GF-D8 (cell line): ENCODE measurements around the gene USP24.
"Not testable (repeated sequence)": the region's sequence is repeated elsewhere in the genome, so short reads cannot be mapped to it uniquely, and the experiment has no call there.

Experiments used
- DNase-seq: peaks from one replicate; lab custom pipeline; 2025; lab: John Stamatoyannopoulos, UW

The USP24 gene

DNA sequence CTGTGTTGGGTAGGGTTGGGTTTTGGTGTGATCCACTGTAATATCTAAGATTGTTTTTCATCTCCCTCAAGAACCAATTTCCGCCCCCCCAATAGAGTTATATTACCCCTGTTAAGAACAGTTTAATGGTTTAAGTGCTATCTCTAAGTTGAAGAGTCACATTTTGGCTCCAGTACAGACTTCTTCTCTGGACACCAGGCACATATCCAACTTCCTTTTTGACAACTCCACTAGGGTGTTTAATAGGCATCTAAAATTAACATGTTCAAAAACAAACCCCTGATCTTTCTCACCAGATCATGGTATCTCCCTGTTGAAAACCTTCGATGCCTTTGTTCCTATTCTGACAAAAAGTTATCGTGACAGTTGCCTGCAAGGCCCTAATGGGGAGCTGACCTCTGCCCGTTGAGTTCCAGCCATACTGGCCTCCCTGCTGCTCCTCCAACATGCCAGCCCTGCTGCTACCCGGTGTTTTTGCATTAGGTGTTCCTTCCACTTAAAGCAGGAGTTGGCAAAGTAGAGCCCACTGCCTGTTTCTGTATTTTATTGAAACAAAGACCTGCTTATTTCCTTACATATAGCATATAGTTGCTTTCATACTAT is 18.6 kb downstream of the USP24 start:
- no peak for DNase-seq

DNA sequence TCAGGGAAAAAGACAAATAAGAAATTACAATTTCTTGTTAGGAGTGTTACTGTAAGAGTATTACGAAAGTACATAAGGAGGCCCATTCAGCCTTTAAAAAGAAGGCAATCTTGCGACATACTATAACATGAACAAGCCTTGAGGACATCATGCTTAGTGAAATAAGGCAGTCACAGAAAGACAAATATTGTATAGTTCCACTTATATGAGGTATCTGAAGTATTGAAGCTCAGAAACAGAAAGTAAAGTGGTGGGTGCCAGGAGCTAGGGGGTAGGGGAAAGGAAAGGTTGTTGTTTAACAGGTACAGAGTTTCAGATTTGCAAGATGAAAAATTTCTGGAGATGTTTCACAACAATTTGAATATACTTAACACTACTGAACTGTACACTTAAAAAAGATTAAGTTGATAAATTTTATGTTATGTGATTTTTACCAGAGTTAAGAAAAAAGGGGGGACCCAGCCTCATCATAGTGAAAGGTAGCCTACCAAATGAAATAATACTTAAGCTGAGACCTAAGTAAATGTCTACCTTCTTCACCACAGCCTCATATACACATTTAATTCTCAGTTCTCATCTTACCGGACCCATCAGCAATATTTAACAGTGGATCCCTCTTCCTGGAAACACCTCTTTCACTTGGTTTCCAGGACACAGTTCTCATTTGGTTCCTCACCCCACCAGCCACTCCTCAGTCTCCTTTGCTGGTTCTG is 19.5 kb downstream of the USP24 start:
- DNase-seq: peak; percentile 55

DNA sequence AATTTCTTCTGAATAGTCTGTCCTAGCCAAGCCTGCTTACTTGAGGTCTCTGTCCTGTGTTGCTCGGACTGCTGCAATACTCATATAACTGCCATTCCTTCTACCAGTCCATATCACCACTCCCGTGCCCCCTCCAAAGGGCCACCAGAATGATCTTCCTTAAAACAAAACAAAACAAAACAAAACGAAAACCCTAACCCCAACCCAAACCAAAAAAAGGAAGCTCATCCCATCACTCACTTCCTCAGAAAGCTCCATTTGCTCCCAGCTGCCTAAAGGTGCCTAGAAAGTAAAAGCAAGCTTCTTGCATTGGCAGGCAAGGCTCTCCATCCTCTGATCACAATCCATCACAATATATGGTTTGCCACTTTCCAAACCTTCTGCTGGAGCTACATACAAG is 20.3 kb downstream of the USP24 start:
- no peak for DNase-seq

DNA sequence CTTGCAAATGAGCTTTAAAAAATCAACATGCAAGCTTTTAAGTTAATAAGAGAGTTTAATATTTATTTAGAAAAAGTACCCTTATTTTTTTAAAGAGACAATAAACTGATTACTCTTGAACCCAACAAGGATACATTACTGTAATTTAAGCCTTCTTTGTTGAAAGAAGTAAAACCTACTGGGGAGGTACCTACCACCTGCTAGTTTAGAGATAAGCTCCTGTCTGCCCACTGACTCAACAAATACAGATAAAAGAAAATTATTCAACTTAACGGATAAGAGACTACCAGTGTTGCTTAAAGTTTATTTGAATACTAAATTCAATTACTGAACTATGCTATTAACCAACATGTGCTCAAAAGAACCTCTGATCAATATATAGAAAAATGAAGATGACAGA is 23.1 kb downstream of the USP24 start:
- no peak for DNase-seq

DNA sequence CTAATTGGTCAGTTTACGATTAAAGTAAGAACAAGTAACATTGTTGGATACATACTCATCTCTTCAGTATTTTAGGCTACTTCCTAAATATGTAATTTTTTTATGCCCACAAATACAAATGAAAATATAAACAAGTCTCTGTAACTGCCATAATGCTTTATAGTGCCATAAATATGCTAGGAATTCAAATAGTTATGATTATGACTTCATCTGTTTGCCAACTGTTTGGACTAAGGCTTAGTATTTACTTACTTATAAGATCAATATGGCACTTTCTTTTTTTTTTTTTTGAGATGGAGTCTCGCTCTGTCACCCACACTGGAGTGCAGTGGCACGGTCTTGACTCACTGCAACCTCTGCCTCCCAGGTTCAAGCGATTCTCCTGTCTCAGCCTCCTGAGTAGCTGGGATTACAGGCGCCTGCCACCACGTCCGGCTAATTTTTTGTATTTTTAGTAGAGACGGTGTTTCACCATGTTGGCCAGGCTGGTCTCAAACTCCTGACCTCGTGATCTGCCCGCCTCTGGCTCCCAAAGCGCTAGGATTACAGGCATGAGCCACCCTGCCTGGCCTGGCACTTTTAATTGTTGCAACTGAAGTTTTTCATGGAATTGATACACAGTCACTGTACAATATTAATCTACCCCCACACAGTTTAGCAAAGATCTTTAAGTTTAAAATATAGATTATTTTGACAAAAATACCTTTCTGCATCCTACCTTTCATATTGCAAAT is 23.8 kb downstream of the USP24 start:
- not testable (repeated sequence) for DNase-seq

DNA sequence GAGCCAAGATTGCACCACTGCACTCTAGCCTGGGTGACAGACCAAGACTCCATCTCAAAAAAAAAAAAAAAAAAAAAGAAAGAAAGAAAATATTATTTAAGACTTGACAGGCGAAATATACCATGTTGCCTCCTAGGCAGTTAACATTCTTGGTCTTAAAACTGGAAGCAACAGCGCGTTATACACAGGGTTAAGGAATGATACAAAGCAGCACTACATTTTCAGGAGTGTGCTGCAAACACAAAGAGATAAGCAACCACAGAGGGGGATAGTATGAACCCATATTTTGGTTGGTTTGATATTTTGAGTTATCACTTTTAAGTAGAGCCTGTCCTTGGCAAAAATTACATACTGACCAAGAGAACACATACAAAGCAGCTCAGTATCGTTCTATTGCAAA is 25.1 kb downstream of the USP24 start:
- DNase-seq: no peak

DNA sequence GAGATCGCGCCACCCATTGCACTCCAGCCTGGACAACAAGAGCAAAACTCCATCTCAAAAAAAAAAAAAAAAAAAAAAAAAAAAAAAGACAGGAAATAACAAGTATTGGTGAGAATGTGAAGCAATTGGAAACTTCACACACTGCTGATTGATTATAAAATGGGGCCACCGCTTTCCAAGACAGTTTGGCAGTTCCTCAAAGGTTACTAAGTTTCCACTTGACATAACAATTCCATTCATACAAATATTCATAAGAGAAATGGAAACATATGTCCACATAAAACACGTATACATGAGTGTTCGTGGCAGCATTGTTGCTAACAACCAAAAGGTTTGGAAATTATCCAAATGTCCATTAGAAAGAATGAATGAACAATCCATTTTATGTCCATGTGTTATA is 26.3 kb downstream of the USP24 start:
- DNase-seq: no peak

DNA sequence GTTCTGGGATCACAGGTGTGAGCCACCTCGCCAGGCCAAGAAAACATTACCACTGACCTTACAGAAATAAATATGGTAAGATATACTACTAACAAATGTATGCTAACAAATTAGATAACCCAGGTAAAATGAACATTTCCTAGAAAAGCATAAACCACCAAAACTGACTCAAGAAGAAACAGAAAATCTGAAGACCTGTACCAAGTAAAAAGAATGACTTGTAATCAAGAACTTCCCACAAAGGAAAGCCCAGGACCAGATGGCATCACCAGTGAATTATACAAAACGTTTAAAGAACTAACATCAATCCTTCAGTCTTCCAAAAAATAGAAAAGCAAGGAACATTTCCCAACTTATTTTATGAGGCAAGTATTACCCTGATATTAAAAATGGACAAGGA is 29.3 kb downstream of the USP24 start:
- no peak for DNase-seq

DNA sequence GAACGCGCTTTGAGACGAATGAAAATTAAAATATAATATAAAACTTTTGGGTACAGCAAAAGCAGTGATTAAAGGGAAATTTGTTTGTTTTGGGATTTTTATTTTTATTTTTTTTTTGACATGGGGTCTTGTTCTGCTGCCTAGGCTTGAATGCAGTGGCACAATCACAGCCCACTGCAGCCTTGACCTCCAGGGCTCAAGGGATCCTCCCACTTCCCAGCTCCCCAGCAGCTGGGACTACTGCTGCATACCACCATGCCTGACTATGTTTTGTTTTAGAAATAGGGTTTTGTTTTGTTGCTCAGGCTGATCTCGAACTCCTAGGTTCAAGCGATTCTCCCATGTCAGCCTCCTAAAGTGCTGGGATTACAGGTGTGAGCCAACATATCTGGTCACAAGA is 30.3 kb downstream of the USP24 start:
- DNase-seq: no peak

DNA sequence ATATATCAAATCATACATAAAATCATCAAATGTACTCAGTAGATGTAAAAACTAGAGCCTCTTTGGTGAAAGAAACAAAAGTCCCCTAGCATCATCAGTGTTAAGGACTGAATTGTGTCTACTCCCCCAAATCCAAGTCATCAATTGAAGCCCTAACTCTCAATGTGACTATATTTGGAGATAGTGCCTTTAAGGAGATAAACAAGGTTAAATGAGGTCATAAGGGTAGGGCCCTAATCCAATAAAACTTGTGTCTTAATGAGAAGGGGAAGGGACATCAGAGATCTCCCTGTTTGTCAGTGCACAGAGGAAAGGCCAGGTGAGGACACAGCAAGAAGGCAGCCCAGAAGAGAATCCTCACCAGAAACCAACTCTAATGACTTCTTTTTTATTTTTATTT is 33.5 kb downstream of the USP24 start:
- DNase-seq: no peak

DNA sequence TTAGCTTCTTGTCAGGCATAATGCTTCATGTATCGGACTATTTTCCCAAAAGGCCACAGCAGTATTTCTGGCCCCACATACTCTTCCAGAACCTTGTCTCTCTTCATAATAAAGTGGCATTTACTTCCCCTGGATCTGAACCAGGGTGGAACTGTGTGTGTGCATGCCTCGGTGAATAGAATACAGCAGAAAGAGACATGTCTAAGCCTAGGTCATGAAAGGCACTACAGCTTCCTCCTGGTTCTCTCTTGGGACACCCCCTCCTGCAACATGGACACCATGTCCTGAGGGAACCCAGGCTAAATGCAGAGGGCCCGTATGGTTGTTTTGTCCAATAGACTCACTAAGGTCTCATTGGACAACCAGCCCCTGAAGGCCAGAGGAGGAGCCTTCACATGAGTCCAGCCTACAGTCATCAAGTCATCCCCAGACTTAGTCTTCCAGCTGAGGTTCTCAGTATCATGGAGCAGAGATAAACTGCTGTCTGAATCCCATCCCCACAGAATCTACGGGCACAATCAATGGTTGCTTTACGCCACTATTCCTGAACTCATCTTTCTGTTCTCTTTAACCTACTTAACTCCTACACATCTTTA is 35.0 kb downstream of the USP24 start:
- DNase-seq: no peak

DNA sequence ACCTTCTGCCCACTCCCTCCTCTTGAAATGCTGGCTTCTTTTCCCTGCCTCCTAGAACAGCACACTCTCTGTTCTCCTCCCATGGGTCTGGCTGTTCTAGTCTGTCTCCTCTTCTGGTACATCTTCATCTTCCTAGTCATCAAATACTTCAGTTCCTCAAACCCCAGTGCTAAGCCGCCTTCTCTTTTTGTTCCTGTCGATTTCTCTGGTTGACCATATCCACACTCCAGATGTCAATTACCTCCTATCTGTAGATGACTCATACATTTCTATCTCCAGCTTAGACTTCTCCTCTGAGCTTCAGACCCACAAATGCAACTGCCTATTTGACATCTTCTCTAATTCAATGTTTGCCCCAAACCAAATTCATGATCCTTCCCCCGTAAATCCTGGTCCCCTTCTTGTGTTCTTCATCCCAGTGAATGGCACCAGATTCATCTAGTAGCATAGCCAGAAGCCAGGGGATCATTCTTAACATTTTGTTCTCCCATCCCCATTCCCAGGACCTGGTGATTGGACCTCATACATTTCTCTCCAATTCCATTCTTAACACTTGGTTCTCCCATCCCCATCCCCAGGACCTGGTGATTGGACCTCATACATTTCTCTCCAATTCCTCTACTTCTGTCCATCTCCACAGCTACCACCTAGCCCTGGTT is 35.9 kb downstream of the USP24 start:
- no peak for DNase-seq

DNA sequence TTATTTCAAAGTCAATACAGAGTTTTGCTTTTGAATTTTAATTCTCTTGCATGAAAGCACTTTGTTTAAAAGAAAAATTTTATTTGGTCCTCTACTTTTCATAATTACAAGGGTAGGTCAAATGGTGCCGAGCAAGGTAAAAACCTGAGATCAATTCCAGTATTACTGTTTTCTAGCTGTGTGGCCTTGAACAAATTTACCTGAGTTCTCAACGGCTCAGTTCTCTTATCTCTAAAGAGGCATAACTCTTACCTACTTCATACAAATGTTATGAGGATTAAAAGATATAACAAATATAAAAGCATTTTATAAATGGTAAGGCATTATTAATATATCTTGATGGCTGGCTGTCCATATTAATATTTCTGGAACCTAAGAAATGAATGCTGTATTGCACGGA is 42.5 kb downstream of the USP24 start:
- no peak for DNase-seq

DNA sequence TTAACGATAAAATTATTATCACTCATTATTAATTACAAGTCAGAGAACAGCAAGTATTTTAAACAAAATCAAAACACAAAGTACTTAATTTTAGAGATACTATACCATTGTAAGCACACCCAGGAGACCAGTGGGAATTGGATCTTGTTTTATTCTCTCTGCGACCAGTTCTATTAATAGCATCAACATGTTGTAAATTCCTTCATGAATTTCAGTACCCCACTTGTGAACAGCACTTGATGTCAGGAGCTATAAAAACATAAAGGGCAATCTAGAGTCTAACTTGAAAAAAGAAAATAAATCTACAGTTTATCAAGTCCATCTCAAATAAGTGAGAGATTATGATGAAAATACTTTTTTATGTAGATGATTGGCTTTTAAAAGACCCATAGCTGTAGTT is 42.9 kb downstream of the USP24 start:
- no peak for DNase-seq

DNA sequence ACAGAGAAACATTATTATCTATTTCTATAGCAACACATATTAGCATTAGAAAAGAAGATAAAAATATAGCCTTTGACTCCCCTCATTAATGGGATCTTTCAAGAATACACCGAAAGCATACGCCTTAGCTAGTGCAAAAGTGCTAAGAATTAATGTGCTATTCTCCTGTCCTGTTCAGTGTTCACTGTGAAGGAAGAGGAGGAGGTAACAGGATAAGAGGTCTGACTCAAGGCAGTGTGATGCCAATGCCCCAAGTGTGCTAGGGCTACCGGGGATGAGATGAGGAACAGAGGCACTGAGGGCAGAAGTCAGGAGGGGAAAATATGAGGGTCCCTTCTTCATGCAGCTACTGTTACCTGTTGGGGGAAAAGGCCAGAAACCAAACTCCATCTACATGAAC is 43.5 kb downstream of the USP24 start:
- no peak for DNase-seq

DNA sequence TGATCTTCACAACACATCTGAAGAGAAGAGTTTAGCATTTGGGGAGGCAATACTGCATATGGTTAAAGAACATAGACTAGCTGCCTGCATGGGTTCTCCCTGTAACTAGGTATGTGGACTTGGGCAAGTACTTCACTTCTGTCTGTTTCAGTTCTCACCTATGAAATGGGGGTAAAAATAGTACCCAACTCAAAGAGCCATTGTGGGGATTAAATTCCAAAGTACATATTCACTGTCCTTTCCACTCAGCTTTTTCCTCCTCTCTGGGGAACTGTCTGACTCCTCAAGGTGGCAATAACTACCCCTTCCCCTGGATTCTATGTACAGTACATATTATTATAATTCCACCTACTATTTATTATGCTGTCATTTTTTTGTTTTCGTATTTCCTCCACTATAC is 44.7 kb downstream of the USP24 start:
- DNase-seq: no peak

DNA sequence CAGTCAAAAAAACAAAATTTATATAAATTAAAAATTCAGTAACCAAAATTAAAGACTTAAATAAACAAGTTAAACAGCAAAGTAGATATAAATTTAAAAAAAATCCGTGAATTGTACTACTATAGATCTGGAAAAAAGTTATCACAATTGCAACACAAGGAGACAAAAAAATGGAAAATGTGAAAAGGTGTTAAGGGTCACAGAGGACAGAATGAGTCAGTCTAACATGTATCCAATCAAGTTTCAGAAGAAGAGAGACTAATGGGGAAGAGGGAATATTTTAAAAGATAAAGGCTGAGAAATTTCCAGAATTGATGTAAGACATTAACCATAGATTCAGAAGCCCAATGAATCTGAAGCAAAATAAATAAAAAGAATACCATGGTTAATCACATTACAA is 46.0 kb downstream of the USP24 start:
- no peak for DNase-seq

DNA sequence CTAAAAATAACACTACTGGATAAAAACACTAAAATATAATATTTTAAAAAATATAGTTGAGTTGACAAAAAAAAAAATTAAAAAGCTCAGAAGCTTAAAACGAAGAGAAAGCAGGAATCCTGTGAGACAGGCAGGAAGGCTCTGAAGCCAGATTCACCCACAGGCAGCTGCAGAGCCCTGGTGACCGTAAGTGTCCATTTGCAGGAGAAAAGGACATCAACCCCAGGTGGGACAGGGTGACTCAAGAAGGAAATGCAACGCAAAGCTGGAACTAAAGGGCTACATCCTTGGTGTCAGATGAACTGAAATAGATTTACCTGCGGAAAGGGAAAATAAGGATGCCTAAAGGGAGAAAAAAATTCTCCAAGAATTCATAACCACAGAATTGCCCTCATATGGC is 46.8 kb downstream of the USP24 start:
- DNase-seq: no peak

DNA sequence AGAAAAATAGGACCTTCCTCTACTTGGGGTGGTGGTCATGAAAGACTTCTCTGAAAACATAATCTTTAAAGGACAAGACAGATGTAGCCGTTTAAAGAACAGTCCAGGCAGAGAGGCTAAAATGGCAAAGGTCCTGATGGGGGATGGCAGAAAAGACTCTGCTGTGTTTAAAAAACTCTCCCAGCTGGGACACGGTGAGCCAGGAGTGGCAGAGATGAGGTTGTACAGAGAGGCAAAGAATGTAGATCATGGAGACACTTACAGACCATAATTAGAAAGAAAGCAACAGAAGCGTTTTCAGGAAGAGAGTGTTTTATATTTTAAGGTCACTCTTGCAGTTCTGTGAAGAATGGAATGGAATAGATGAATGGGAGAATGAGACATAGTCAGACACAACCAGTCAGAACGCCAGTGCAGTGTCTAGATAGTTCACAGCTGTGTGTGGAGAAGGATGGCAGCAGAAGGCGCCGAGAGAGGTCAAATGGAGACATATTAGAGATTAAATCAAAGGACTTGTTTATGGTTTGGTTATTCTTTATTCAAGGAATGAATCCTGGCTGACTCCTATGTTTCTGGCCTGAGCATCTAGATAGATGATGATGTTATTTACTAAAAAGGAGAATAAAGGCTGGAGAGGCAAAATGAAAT is 47.8 kb downstream of the USP24 start:
- DNase-seq: no peak

DNA sequence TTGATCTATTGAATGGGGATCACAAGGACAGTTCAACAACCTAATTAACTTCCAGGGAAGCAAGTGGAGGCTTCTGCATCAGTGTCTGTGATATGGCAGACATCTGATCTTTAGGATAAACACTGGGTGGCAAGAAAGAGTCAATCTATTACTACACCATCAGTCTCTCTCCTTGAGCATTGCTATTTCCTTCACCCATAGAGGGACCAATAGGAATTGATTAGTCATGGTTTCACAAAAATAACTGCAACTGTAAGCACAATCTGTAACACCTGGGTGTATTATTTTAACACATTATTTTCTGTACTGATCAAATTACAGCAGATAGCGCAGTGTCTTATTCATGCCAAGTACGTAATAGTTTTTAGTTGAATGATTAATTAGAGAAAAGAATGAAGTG is 50.3 kb downstream of the USP24 start:
- no peak for DNase-seq

DNA sequence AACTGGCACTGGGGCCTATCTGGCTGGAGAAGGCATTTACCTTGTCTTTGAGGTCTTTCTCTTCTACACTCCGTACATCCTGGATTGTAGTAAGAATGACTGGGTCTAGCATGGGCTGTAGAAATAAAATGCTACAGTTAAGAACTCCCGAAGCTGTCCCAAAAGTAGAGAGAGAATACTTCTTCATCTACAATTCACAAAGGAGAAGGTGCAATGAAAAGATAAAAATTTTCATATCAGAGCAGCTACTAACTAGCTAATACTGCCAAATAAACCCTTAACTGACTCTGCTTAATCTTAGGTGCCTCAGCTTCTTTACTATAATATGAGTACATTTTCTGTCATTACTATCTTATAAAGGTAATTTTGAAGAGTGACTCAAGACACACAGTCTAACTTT is 55.6 kb downstream of the USP24 start:
- DNase-seq: no peak

DNA sequence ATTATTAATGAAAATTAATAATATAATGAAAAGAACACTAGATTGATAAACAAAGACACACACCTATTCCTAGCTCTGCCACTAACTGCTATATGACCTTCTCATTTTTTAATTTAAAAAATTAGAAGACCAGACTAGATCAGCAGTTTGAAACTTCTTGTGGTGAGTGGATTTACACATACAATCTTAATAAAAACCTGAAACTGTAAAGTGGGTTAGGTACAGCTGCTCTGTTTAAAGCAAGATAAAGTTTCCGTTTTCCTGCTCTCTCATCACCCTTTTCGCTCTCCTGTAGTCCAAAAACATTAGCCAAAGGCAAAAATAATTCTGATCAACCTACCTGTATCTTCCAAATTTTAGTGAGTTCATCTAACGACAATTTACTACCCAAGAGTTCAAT is 58.6 kb downstream of the USP24 start:
- no peak for DNase-seq
